ENCODE data around the gene TRPM3.

DNA sequence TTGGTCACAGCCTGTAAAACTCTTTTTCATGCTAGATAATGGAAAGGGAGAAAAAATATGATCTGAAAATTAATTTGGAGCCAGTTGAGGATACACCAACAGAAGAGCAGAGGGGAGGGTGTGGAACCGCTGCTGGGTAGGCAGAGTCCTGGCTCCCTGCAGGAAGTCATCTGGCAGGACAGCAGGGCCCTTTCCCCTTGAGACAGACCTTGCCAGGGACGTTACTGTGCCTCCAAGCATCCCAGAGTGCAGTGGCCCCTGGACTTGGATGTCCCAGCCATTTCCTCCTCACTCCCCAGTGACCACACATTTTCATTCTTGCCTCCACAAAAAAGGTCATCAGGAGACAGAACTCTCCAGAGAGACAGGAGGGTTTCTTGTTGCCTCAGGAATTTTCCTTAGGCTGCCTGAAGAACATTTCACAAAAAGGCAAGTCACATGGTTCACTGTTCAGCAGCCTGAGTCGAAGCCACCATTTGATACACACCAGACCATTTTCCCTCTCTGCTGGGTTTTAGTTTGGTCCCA, 5.9 kb downstream of the TRPM3 start:
- no peak for TF ChIP-seq POLR2A (IDR thresholded peaks at IDR 0.05)
- TF ChIP-seq, protein P1, sequence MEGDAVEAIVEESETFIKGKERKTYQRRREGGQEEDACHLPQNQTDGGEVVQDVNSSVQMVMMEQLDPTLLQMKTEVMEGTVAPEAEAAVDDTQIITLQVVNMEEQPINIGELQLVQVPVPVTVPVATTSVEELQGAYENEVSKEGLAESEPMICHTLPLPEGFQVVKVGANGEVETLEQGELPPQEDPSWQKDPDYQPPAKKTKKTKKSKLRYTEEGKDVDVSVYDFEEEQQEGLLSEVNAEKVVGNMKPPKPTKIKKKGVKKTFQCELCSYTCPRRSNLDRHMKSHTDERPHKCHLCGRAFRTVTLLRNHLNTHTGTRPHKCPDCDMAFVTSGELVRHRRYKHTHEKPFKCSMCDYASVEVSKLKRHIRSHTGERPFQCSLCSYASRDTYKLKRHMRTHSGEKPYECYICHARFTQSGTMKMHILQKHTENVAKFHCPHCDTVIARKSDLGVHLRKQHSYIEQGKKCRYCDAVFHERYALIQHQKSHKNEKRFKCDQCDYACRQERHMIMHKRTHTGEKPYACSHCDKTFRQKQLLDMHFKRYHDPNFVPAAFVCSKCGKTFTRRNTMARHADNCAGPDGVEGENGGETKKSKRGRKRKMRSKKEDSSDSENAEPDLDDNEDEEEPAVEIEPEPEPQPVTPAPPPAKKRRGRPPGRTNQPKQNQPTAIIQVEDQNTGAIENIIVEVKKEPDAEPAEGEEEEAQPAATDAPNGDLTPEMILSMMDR (IDR thresholded peaks at IDR 0.05): no peak
